NCI-H1436 (cell line): ENCODE results near the gene SLC32A1.

ENCODE experiments used
- DNase-seq: peaks from one replicate; lab custom pipeline; 2025; lab: John Stamatoyannopoulos, UW

Gene SLC32A1

DNA sequence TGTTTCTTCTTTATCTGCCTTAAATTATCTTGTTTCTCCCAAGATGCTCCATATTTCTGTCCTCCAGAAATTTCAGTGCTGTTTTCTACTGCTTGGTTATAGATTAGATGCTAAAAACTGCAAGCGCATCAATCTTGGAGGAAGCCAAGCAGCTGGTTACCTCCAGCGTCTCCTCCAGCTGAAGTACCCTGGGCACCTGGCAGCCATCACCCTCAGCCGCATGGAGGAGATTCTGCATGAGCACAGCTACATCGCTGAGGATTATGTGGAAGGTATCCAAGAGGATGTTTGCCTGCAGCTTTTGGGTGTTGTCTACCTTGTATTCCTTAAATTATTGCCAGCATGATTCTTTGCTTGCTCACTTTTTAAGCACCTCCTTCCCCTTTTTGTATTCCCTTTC, 27.7 kb downstream of the SLC32A1 start:
- DNase-seq = no peak

DNA sequence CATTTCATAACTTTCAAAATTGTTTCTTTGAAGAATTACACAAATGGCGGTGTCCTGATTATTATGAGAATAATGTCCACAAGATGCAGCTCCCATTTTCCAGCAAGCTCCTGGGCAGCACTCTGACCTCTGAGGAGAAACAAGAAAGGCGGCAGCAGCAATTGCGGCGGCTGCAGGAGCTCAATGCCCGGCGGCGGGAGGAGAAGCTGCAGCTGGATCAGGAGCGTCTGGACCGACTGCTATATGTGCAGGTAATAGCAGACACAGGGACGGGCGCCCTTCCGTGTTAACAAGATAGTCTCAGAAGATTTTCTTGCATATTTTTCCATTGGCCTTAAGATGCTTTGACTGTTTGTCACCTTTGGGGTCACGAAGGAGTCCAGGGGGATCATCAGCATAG, 30.6 kb downstream of the SLC32A1 start:
- no peak for DNase-seq

DNA sequence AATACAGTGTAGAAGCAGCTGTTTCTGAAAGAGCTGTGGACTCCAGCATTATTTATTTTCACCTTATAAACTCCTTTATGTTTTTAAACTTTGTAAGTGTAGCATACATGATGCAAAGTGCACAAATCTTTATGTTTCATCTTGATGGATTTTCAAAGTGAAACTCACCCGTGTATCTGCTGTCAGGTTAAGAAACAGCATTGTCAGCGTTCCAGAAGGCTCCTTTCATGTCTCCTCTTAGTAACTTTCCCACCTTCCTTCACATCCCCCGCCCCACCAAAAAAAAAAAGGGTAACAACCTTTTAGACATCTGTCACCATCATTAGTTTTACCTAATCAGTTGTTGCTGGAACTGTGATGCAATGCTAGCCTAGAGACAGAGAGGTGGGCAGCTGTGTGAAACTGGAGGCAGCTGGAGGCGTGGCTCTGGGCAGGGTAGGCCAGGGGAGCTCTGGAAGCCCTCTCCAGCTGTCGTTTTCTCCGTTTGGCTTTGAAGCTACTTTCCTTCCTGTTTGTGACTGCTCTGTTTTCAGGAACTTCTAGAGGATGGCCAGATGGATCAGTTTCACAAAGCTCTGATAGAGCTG, 31.1 kb downstream of the SLC32A1 start:
- DNase-seq = no peak

- no peak for DNase-seq
These were observed 33.0 kb downstream of the SLC32A1 start for GRCh38 chr20:38757145-38757775.

GRCh38 chr20:38759106-38759505, 34.8 kb downstream of the SLC32A1 start:
- no peak for DNase-seq

GRCh38 chr20:38760978-38761377, 36.7 kb downstream of the SLC32A1 start:
- DNase-seq = no peak

DNA sequence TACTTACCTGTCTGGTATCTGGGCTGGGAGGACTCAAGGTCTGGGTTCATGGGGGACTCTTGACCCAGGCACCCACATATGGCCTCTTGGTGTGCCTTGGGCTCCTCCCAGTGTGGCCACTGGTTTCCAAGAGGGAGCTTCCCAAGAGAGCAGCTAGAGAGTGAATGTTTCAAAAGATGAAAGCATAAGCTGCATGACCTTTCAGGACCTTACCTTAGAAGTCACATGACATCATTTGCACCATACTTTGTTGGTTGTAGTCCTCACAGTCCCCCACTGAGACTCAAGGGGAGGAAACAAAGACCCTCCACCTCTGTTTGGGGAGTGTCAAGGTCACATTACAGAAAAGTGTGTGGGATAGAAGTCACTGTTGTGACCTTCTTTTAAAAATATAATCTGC, 37.9 kb downstream of the SLC32A1 start:
- DNase-seq = no peak

- no peak for DNase-seq
These were observed 39.3 kb downstream of the SLC32A1 start for GRCh38 chr20:38763616-38764015.

GRCh38 chr20:38764567-38765318, 40.5 kb downstream of the SLC32A1 start:
- no peak for DNase-seq

- no peak for DNase-seq
These were observed 41.8 kb downstream of the SLC32A1 start for GRCh38 chr20:38766071-38766470.

- no peak for DNase-seq
These were observed 45.4 kb downstream of the SLC32A1 start for GRCh38 chr20:38769376-38770295.

DNA sequence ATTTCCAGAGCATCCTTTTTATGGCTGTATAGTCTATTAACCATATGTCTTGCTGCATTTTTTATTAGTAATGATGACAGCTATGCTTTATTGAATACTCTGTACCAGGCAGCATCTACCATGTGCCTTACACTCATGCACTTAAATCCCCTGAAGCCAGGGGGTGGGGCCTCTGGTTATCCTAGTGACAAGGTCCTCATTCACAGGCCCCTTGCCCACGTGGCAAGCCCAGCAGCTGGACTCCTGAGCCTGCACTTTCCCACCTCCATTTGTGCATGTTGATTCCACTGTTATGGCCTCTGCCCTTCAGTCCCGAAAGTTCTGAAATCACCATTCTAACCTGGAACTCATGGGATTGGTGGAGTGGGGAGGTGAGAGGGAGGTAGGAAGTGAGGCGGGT, 46.3 kb downstream of the SLC32A1 start:
- DNase-seq = no peak

- DNase-seq = no peak
These were observed 46.7 kb downstream of the SLC32A1 start for GRCh38 chr20:38770970-38771369.

GRCh38 chr20:38771621-38772020, 47.3 kb downstream of the SLC32A1 start:
- no peak for DNase-seq

DNA sequence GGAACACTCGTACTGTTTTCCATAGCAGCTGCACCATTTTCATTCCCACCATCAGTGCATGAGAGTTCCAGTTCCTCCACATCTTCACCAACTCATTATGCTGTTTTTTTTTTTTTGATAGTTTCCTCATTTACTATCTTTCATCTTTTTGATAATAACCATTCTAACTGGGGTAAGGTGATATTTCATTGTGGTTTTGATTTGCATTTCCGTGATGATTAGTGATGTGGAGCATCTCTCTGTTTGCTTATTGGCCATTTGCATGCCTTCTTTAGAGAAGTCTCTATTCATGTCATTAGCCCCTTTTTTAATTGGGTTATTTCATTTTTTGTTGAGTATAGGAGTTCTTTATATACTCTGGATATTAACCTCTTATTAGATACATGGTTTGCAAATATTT, 49.9 kb downstream of the SLC32A1 start:
- DNase-seq = no peak

GRCh38 chr20:38776363-38776762, 52.1 kb downstream of the SLC32A1 start:
- DNase-seq = no peak
